Sigmoid colon (tissue), 4 donors: ENCODE results near the gene KLF14.

Source experiments
- POLR2AphosphoS5 ChIP-seq, 4 donors: sonication (generic); formaldehyde crosslinking; IDR thresholded peaks; one replicate each; pipeline ENCODE4 v1.6.1; 2017; ENCODE audit warnings: antibody characterized with exemption in 4 of 4
- TF ChIP-seq, protein P1 (sequence below), 4 experiments: fragments of 450-650 bp in 3 of 4; fragments of 200-600 bp in 1 of 4; IDR thresholded peaks; one replicate each; pipeline ENCODE4 v1.5.1; 2016 to 2019; ENCODE audit warnings: antibody characterized with exemption in 4 of 4, mild to moderate bottlenecking in 3 of 4, moderate library complexity in 2 of 4

GRCh38 chr7:130723784-130724183 is 10.2 kb downstream of the KLF14 start:
- TF ChIP-seq, protein P1, sequence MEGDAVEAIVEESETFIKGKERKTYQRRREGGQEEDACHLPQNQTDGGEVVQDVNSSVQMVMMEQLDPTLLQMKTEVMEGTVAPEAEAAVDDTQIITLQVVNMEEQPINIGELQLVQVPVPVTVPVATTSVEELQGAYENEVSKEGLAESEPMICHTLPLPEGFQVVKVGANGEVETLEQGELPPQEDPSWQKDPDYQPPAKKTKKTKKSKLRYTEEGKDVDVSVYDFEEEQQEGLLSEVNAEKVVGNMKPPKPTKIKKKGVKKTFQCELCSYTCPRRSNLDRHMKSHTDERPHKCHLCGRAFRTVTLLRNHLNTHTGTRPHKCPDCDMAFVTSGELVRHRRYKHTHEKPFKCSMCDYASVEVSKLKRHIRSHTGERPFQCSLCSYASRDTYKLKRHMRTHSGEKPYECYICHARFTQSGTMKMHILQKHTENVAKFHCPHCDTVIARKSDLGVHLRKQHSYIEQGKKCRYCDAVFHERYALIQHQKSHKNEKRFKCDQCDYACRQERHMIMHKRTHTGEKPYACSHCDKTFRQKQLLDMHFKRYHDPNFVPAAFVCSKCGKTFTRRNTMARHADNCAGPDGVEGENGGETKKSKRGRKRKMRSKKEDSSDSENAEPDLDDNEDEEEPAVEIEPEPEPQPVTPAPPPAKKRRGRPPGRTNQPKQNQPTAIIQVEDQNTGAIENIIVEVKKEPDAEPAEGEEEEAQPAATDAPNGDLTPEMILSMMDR (IDR thresholded peaks at IDR 0.05) = no peak
- TF ChIP-seq POLR2AphosphoS5 (IDR thresholded peaks at IDR 0.05) = no peak
